ENCODE measurements around the gene B3GAT1.

DNA sequence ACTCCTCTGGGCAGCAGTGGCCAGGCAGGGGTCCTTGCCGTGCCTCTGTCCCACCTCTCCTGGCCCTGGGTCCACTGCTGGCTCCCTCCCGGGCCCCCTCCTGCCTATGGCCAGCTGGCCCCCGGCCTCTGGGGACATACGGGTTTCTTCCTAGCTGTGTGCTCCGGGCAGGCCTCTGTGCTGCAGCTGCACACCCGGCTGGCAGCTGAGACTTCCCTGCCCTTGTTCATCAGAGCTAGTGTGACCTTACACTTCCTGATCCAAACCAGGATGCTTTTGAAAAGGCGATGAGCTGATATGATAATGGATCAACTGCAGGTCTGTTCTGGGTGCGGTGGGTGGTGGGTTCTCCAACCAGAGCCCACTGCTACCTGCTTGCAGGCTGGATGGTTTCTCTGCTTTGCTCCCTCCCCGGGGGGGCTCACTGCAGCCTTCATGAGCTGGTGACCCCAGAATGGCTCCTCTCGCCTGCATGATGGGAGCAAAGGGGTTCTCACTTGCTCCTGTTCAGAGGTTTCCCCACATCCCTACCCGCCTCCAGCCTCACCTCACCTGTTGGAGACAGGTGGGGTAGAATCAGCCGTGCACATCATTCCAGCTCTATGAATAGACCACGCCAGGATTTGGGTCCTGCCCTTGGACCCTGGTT is 13.3 kb downstream of the B3GAT1 start:
- TF ChIP-seq, protein P1, sequence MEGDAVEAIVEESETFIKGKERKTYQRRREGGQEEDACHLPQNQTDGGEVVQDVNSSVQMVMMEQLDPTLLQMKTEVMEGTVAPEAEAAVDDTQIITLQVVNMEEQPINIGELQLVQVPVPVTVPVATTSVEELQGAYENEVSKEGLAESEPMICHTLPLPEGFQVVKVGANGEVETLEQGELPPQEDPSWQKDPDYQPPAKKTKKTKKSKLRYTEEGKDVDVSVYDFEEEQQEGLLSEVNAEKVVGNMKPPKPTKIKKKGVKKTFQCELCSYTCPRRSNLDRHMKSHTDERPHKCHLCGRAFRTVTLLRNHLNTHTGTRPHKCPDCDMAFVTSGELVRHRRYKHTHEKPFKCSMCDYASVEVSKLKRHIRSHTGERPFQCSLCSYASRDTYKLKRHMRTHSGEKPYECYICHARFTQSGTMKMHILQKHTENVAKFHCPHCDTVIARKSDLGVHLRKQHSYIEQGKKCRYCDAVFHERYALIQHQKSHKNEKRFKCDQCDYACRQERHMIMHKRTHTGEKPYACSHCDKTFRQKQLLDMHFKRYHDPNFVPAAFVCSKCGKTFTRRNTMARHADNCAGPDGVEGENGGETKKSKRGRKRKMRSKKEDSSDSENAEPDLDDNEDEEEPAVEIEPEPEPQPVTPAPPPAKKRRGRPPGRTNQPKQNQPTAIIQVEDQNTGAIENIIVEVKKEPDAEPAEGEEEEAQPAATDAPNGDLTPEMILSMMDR (IDR thresholded peaks at IDR 0.05) = no peak
- no peak for TF ChIP-seq POLR2AphosphoS5 (IDR thresholded peaks at IDR 0.05; ENCODE audit: insufficient read depth in 1 of 2, low read depth in 1 of 2)
- no peak for TF ChIP-seq POLR2A (IDR thresholded peaks at IDR 0.05)
